GM21737 (cell line): ENCODE results near the gene ZSWIM1.
"Not testable (repeated sequence)": the region's sequence is repeated elsewhere in the genome, so short reads cannot be mapped to it uniquely, and the experiment has no call there.

Experiments
- ATAC-seq: cut with Tn5 transposase; IDR thresholded peaks from one replicate; pipeline ENCODE4 v1.9.1; 2021; ENCODE audit warnings: mild to moderate bottlenecking, moderate library complexity; ENCODE audit not compliant: unreplicated experiment

ZSWIM1 gene

DNA sequence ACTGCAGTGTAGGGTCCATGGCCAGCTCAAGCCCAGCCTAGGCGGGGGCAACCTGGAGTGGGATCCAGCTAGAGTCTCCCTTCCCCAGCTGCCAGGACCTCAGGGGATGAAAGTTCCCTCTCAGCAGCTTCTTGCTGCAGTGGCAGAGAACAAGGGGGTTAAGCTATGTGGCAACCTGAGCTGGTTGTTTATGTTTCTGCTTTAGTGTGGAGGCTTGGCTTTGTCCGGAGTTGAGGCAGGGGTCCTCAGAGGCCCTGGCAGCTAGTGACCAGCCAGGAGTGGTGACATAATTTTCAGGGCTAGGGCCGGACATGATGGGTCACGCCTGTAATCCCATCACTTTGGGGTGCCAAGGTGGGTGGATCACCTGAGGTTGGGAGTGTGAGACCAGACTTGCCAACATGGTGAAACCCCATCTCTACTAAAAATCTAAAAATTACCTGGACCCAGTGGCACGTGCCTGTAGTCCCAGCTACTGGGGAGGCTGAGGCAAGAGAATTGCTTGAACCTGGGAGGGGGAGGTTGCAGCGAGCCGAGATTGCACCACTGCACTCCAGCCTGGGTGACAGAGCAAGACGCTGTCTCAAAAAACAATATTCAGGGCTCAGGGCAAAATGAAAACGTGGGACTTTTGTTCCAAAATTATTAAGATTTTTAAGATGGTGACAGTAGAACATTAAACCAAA lies 44.9 kb downstream of the ZSWIM1 start:
- no peak for ATAC-seq

DNA sequence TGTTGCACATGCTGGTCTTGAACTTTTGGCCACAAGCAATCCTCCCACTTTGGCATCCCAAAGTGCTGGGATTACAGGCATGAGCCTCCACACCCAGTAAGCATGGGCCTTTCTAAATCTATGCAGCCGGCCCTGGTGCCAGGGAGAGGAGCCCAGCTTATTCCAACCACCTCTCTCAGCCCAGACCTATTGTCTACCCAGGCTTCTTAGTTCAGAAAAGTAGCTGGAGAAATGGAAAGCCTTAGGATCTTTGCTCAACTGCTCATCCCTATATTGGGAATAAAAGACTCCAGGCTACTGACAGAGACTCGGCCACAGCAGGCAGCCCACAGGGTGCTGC lies 45.7 kb downstream of the ZSWIM1 start:
- no peak for ATAC-seq

DNA sequence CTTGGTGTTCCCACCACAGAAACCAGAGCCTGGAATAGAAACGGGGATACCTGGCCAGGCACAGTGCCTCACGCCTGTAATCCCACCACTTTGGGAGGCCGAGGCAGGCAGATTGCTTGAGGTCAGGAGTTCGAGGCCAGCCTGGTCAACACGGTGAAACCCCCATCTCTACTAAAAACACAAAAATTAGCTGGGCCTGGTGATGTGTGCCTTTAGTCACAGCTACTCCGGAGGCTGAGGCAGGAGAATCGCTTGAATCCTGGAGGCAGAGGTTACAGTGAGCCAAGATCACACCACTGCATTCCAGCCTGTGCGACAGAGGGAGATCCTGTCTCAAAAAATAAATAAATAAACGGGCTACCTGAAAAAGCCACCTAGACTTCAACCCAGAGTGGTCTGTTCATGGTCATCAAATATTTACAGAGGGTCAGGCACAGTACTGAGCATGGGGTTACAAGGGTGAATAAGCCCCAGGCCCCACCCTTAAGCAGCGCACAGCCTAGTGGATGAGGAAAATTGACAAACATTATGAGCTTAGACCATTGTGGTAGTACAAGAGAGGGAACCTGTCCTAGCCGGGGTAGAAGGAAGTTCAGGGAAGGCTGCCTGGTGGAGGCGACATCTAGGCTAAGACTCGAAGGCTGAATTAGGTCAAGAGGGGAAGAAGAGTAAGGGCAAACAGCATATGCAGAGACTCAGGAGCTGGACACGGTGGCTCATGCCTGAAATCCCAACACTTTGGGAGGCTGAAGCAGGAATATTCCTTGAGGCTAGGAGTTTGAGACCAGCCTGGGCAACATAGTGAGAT lies 46.2 kb downstream of the ZSWIM1 start:
- ATAC-seq, result no peak

DNA sequence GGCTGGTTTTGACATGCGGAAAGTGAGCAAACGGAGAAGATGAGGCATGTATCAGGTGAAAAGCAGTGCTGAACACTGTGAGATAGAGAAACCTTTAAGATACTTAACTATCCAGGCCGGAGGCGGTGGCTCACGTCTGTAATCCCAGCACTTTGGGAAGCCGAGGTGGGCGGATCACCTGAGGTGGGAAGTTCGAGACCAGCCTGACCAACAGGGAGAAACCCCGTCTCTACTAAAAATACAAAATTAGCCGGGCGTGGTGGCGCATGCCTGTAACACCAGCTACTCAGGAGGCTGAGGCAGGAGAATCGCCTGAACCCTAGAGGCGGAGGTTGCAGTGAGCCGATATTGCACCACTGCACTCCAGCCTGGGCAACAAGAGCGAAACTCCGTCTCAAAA lies 50.7 kb downstream of the ZSWIM1 start:
- ATAC-seq, result not testable (repeated sequence)

DNA sequence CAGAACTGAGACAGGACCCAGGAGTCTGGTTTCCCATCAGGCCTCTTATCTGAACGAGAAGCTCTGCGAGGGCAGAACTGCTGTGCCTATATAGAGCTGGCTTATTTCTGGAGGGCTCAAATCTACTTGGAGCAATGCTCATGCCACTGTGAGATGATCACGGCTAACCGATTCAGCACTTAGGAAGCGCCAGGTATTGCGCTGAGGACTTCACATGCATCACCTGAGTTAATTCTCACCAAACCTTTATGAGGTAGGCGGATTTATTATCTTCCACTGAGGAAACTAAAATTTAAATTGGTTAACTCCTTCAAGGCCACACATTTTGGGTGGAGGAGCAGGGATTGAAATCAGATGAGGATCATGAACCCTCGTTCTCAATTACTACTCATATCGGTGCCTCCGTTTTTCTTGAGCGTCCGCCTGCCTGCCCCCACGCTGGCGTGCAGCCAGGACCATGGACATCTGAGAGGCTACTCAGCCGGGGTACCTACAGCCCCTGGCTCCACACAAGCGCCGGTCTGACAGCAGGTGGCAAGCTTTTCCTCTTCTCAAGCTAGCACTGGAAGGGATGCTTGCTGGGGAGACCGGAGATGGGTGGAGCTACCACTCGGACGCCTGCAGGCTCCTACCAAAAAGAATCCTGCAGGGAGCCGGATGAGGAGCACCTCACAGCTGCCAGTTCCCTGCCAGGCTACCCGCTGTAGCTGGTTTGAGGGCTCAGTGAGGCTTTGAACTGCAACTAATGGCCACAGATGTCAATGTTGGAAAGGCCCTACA lies 52.4 kb downstream of the ZSWIM1 start:
- no peak for ATAC-seq

DNA sequence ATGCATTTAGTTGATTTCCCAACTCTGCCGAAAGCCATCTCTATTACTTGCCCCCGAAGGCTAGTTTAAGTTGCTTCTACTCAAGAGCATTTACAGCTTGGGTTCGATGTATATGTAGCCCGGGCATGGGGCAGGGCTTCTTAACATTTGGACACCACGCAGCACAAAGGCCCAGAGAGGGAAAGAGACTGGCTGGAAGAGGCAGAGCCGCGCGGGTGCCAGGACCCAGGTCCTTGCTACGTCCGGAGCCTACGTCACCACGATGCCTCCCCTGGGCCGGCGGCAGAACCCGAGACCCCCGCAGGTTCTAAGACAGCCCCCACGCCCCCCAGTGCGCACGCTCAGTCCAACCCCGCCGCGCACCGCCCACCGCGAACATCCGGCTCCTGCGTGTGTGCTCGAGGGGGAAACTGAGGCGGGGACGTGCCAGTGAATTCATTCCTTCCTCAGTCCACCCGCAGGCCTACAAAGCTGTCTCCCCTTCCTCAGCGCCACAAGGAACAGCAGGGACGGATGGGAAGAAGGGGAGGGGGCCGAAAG lies 53.1 kb downstream of the ZSWIM1 start:
- peak; percentile 8 for ATAC-seq
